H1 (cell line): ENCODE measurements around the gene KREMEN1. TPM values are rescaled to one million over a fixed set of nuclear protein-coding genes. Genes with fewer than 3 reads are reported as not detected.

ENCODE experiments used
- ATF2 ChIP-seq: IDR thresholded peaks from 2 replicates; pipeline ENCODE4 v1.6.1; 2012; ENCODE audit warnings: low read length, inconsistent platforms
- CEBPB ChIP-seq: IDR thresholded peaks from 2 replicates; pipeline ENCODE4 v1.6.1; 2012; ENCODE audit warnings: low read depth, low read length
- CHD7 ChIP-seq: fragments of 300-600 bp; sonication (generic); IDR thresholded peaks from 2 replicates; pipeline ENCODE4 v1.7.1; 2012; ENCODE audit warnings: low read length, moderate library complexity, mild to moderate bottlenecking, inconsistent platforms; ENCODE audit not compliant: insufficient replicate concordance
- EZH2 ChIP-seq: fragments of 200-600 bp; sonication (generic); IDR thresholded peaks from 2 replicates; pipeline ENCODE4 v1.7.1; 2012; ENCODE audit warnings: low read depth, mild to moderate bottlenecking, moderate library complexity, low read length, inconsistent platforms; ENCODE audit not compliant: severe bottlenecking
- SUZ12 ChIP-seq: fragments of 200-600 bp; sonication (generic); IDR thresholded peaks from 2 replicates; pipeline ENCODE4 v1.6.1; 2012; ENCODE audit warnings: mild to moderate bottlenecking, inconsistent platforms, low read length, moderate library complexity, mixed read lengths
- polyA plus RNA-seq, 7 experiments: library from polyadenylated mRNA; depleted of rRNA in 3 of 7; stranded (reverse) in 5 of 7; unstranded in 2 of 7; fragments of >200 nt in 5 of 7; fragments of 200-250 nt in 2 of 7; gene quantifications; 1 replicate in 5 of 7; 2 replicates in 1 of 7; 4 replicates in 1 of 7; pipeline versions ENCODE4 v1.2.1 to v1.2.3, GENCODE V29; 2011 to 2013; ENCODE audit warnings: missing spikeins in 2 of 7, mixed read lengths in 2 of 7
- total RNA-seq: library from RNA; stranded (reverse); fragmentation: NEBNext Ultra II Directional; extraction: Animal tissue kit (Norgen Biotek cat#: 25700); gene quantifications from 2 replicates; pipeline ENCODE4 v1.2.1, GENCODE V29; 2021

Gene KREMEN1
- total and polyA plus RNA-seq, 2 of the 8 experiments (the other 6 are each of a cell fraction or from before 2014, with no cell fraction given): 2.1 to 3.2 TPM

GRCh38 chr22:29105468-29105867 is 32.6 kb downstream of the KREMEN1 start (continued):
- TF ChIP-seq ATF2: no peak
- no peak for TF ChIP-seq SUZ12
- TF ChIP-seq CEBPB: no peak
- no peak for TF ChIP-seq EZH2
- TF ChIP-seq CHD7: no peak
